Stimulated activated CD4-positive, alpha-beta T cell treated with anti-CD3 and anti-CD28 coated beads, Interleukin-12 subunit alpha, Interleukin-12 subunit beta, amount 100 ng/mL, for 4 hours (primary cell): ENCODE measurements around the gene OR10H2.
"Not testable (repeated sequence)": the region's sequence is repeated elsewhere in the genome, so short reads cannot be mapped to it uniquely, and the experiment has no call there.

Source experiments
- DNase-seq: peaks from one replicate; pipeline ENCODE4 v3.0.0-alpha.2; 2020

The OR10H2 gene

GRCh38 chr19:15774159-15774558 is 46.3 kb downstream of the OR10H2 start:
- DNase-seq = not testable (repeated sequence)

GRCh38 chr19:15775249-15775648 is 47.4 kb downstream of the OR10H2 start:
- DNase-seq = no peak

GRCh38 chr19:15776264-15776663 is 48.4 kb downstream of the OR10H2 start:
- DNase-seq = no peak

- DNase-seq = no peak
Observed at GRCh38 chr19:15776991-15777970, 49.5 kb downstream of the OR10H2 start.
